HG02588 (cell line): Measurements from ENCODE around the gene TTYH3.

Experiments
- ATAC-seq: cut with Tn5 transposase; IDR thresholded peaks from one replicate; pipeline ENCODE4 v1.9.1; 2021; ENCODE audit warnings: mild to moderate bottlenecking, moderate library complexity; ENCODE audit not compliant: unreplicated experiment

Gene TTYH3

DNA sequence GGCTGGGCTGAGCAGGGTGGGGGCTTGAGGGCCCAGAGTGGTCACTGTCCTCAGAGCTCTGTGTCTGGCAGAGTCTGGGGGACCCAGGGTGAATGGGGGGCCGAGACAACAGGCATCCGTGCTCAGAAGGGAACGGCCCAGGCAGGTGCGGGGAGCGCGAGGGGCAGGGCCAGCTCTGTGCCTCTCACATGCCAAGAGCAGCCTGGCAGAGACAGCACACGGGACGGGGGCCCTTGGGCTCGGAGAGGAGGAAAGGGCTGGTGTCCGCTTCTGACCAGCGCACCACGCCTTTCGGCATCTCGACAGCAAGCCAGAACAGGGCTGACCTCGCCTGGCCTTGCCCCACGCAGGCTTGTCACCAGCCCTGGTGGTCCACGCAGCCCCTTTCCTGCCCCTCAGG is 69.6 kb downstream of the TTYH3 start:
- no peak for ATAC-seq

- ATAC-seq = no peak
Measured at GRCh38 chr7:2701832-2702593, 70.2 kb downstream of the TTYH3 start.

DNA sequence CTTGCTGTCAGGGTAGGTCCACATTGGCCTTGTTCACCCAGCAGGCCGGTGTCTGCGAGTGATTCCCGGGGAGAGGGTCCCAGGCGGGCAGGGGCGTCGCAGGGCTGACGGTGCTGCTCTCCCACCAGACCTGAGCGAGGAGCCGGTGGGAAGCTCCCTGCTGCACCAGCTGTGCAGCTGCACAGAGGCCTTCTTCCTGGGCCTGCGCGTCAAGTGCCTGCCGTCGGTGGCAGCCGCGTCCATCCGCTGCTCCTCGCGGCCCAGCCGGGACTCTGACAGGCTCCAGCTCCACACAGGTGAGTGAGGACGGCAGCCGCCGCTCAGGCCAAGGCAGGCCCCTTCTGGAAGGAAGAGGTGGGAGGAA is 70.8 kb downstream of the TTYH3 start:
- ATAC-seq = no peak

GRCh38 chr7:2705371-2706096 is 73.7 kb downstream of the TTYH3 start:
- ATAC-seq = no peak

DNA sequence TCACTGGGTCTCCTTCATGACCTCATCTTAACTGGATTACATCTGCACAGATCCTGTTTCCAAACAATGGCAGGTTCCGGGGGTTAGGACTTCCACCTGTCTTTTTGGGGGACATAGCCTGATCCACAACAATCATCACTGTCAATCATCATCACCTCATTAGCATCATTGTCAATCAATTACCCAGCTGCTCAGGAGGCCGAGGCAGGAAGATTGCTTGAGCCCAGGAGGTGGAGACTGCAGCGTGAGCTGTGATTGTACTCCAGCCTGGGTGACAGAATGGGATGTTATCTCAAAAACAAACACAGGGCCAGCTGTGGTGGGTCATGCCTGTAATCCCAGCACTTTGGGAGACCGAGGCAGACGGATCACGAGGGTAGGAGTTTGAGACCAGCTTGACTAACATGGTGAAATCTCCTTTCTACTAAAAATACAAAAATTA is 74.9 kb downstream of the TTYH3 start:
- ATAC-seq = no peak

GRCh38 chr7:2707481-2707880 is 75.7 kb downstream of the TTYH3 start:
- ATAC-seq = no peak

GRCh38 chr7:2708041-2708440 is 76.3 kb downstream of the TTYH3 start:
- ATAC-seq = no peak

DNA sequence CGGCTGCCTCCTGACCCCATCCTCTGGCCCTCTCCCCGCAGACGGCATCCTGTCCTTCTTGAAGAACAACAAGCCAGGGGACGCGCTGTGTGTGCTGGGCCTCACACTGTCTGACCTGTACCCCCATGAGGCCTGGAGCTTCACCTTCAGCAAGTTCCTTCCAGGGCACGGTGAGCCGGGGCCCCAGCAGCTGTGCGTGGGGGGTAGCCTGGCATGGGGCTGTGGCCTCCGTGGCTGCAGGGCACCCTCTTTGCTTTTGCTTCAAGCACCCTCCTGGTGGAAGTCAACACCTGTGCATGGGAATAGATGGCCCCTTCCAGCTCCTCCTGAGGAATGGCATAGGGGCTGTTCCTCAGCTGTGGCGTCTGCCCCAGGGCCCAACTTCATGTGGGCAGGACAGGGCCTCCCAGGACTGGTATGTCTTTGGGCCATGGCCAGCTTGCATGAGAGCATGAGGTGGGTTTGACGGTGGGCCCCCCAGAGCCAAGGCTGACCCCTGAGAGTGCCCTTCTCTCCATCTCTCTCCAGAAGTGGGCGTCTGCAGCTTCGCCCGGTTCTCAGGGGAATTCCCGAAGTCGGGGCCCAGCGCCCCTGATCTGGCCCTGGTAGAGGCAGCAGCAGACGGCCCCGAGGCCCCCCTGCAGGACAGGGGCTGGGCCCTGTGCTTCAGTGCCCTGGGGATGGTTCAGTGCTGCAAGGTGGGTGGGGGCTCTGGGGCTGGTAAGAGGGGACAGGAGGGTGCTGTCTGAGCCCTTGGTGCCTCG is 76.9 kb downstream of the TTYH3 start:
- ATAC-seq = no peak

GRCh38 chr7:2709553-2710285 is 77.9 kb downstream of the TTYH3 start:
- ATAC-seq = peak; percentile 79

GRCh38 chr7:2710286-2710655 is 78.5 kb downstream of the TTYH3 start:
- peak; percentile 46 for ATAC-seq

GRCh38 chr7:2710901-2711551 is 79.2 kb downstream of the TTYH3 start:
- ATAC-seq = no peak

DNA sequence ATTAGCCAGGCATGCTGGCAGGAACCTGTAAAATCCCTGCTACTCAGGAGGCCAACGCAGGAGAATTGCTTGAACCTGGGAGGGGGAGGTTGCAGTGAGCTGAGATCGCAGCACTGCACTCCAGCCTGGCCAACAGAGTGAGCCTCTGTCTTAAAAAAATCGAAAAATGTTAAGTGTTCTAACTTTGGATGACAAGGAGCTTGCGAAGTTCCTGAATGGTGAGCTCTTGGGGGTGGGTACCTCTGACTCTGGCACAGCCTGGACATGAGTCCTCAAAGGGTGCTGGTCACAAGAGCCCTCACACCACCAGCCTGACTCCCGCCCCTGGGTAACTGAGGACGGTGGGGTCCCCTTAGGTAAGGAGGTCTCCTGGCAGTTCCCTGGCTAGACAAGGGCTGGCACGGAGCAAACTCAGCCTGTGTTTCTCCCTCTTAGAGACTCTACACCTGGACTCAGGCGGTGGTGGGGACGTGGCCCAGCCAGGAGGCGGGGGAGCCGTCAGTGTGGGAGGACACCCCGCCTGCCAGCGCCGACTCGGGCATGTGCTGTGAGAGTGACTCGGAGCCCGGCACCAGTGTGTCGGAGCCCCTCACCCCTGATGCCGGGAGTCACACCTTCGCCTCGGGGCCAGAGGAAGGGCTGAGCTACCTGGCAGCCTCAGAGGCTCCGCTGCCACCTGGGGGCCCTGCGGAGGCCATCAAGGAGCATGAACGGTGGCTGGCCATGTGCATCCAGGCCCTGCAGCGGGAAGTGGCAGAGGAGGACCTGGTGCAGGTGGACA is 80.3 kb downstream of the TTYH3 start:
- ATAC-seq = no peak

- no peak for ATAC-seq
Measured at GRCh38 chr7:2713370-2713769, 81.6 kb downstream of the TTYH3 start.

- no peak for ATAC-seq
Measured at GRCh38 chr7:2713978-2714377, 82.2 kb downstream of the TTYH3 start.
